Liver (tissue), 9 donors: ENCODE results near the gene TPGS1. TPM values are rescaled to one million over a fixed set of nuclear protein-coding genes. Genes with fewer than 3 reads are reported as not detected.

Experiments
- DNase-seq: peaks from one replicate; pipeline ENCODE4 v3.0.0-alpha.2; 2017; ENCODE audit warnings: low spot score
- H3K27ac ChIP-seq, 2 donors: one replicate each; pipeline ENCODE4 v1.7.0; 2013; ENCODE audit warnings: inconsistent platforms in 2 of 2, low read length in 2 of 2, control low read depth in 1 of 2, low read depth in 1 of 2, mild to moderate bottlenecking in 1 of 2
- H3K27me3 ChIP-seq, 4 donors: one replicate each; pipeline versions ENCODE4 v1.6.1 to v1.7.0; 2013; ENCODE audit warnings: low read length in 3 of 4, inconsistent platforms in 1 of 4, mild to moderate bottlenecking in 1 of 4, moderate library complexity in 1 of 4; ENCODE audit not compliant: control insufficient read depth in 4 of 4, insufficient read depth in 4 of 4
- H3K36me3 ChIP-seq, 4 donors: one replicate each; pipeline versions ENCODE4 v1.6.1 to v1.7.0; 2013; ENCODE audit warnings: low read length in 3 of 4, mild to moderate bottlenecking in 3 of 4, low read depth in 1 of 4, moderate library complexity in 1 of 4; ENCODE audit not compliant: control insufficient read depth in 4 of 4, insufficient read depth in 3 of 4
- H3K4me1 ChIP-seq, 4 donors: one replicate each; pipeline versions ENCODE4 v1.6.1 to v1.7.0; 2013; ENCODE audit warnings: low read length in 3 of 4, mild to moderate bottlenecking in 3 of 4, moderate library complexity in 1 of 4; ENCODE audit not compliant: control insufficient read depth in 4 of 4, insufficient read depth in 4 of 4
- H3K4me3 ChIP-seq, 3 donors: one replicate each; pipeline versions ENCODE4 v1.6.1 to v1.7.0; 2013; ENCODE audit warnings: low read length in 3 of 3, control low read depth in 1 of 3, low read depth in 1 of 3, mild to moderate bottlenecking in 1 of 3
- H3K9ac ChIP-seq, 2 donors: one replicate each; pipeline ENCODE4 v1.7.0; 2013; ENCODE audit warnings: low read length in 2 of 2, mild to moderate bottlenecking in 2 of 2, moderate library complexity in 2 of 2, control low read depth in 1 of 2, low read depth in 1 of 2
- H3K9me3 ChIP-seq, 4 donors: one replicate each; pipeline versions ENCODE4 v1.6.1 to v1.7.0; 2013; ENCODE audit warnings: low read length in 3 of 4; ENCODE audit not compliant: control insufficient read depth in 4 of 4
- ATF3 ChIP-seq: IDR thresholded peaks from 2 replicates; pipeline ENCODE4 v1.6.1; 2016; ENCODE audit warnings: antibody characterized with exemption
- CTCF ChIP-seq: fragments of 150-350 bp; IDR thresholded peaks from 2 replicates; pipeline ENCODE4 v1.5.1; 2017; ENCODE audit warnings: improper control_type of control experiment, low read depth, low read length; ENCODE audit not compliant: missing input control
- EGR1 ChIP-seq, 2 donors: IDR thresholded peaks; 2 replicates each; pipeline ENCODE4 v1.6.1; 2016 to 2018; ENCODE audit warnings: antibody characterized with exemption in 2 of 2, low read depth in 2 of 2
- FOXA1 ChIP-seq: IDR thresholded peaks from 2 replicates; pipeline ENCODE4 v1.6.1; 2016; ENCODE audit warnings: antibody characterized with exemption
- FOXA2 ChIP-seq: IDR thresholded peaks from 2 replicates; pipeline ENCODE4 v1.6.1; 2016; ENCODE audit warnings: antibody characterized with exemption
- GABPA ChIP-seq, 2 donors: IDR thresholded peaks in 1 of 2; conservative IDR thresholded peaks in 1 of 2; 2 replicates each; pipeline ENCODE4 v1.6.1; 2016; ENCODE audit warnings: antibody characterized with exemption in 2 of 2, mild to moderate bottlenecking in 1 of 2, moderate library complexity in 1 of 2
- HNF4A ChIP-seq, 2 donors: conservative IDR thresholded peaks; 2 replicates each; pipeline ENCODE4 v1.6.1; 2016; ENCODE audit warnings: antibody characterized with exemption in 2 of 2, mild to moderate bottlenecking in 2 of 2
- HNF4G ChIP-seq: IDR thresholded peaks from 2 replicates; pipeline ENCODE4 v1.6.1; 2016; ENCODE audit warnings: antibody characterized with exemption
- JUND ChIP-seq, 2 donors: IDR thresholded peaks; 2 replicates each; pipeline ENCODE4 v1.6.1; 2016; ENCODE audit warnings: antibody characterized with exemption in 2 of 2
- MAX ChIP-seq: IDR thresholded peaks from 2 replicates; pipeline ENCODE4 v1.6.1; 2016; ENCODE audit warnings: antibody characterized with exemption
- RAD21 ChIP-seq, 2 donors: IDR thresholded peaks; 2 replicates each; pipeline ENCODE4 v1.6.1; 2016; ENCODE audit warnings: antibody characterized with exemption in 2 of 2, mild to moderate bottlenecking in 2 of 2
- REST ChIP-seq: IDR thresholded peaks from 2 replicates; pipeline ENCODE4 v1.6.1; 2016; ENCODE audit warnings: antibody characterized with exemption, mild to moderate bottlenecking
- RXRA ChIP-seq, 2 donors: IDR thresholded peaks; 2 replicates each; pipeline ENCODE4 v1.6.1; 2017 to 2018; ENCODE audit warnings: antibody characterized with exemption in 2 of 2, mild to moderate bottlenecking in 1 of 2
- SP1 ChIP-seq: IDR thresholded peaks from 2 replicates; pipeline ENCODE4 v1.6.1; 2018; ENCODE audit warnings: antibody characterized with exemption, mild to moderate bottlenecking
- TAF1 ChIP-seq: conservative IDR thresholded peaks from 2 replicates; pipeline ENCODE4 v1.6.1; 2016; ENCODE audit warnings: antibody characterized with exemption, mild to moderate bottlenecking
- YY1 ChIP-seq: IDR thresholded peaks from 2 replicates; pipeline ENCODE4 v1.6.1; 2016; ENCODE audit warnings: antibody characterized with exemption, mild to moderate bottlenecking
- ZBTB33 ChIP-seq: IDR thresholded peaks from 2 replicates; pipeline ENCODE4 v1.6.1; 2016; ENCODE audit warnings: antibody characterized with exemption
- WGBS: extraction: QIAGEN DNeasy Blood & Tissue Kit; methylation state at CpG from one replicate; pipeline ENCODE4 v1.1.7; 2013; 5-methylcytosine and 5-hydroxymethylcytosine counted together
- polyA plus RNA-seq, 2 donors: library from polyadenylated mRNA; stranded (reverse) in 1 of 2; unstranded in 1 of 2; fragments of 200-250 nt in 1 of 2; fragments of >200 nt in 1 of 2; fragmentation: Nextera tagmentation in 1 of 2; extraction: Ambion mirVana in 1 of 2; gene quantifications; one replicate each; pipeline versions ENCODE4 v1.2.1 to v1.2.3, GENCODE V29; 2013 to 2015
- total RNA-seq, 2 donors: library from RNA; depleted of rRNA; stranded (reverse); fragments of >200 nt; gene quantifications; one replicate each; pipeline ENCODE4 v1.2.3, GENCODE V29; 2014
- donor health status: healthy.
- donor health status: healthy.
- donor health status: healthy.
- donor health status: healthy.
- donor health status: healthy.

The TPGS1 gene
- total and polyA plus RNA-seq, 4 donors, result 1.7 to 15.5 (median 14.7) TPM

GRCh38 chr19:524062-524674, 16.9 kb downstream of the TPGS1 start:
- Histone ChIP-seq H3K4me1 (no peaks in the 10 kb centered on the region), H3K27me3 (no peaks in the 10 kb centered on the region), H3K9me3 (no peaks in the 10 kb centered on the region), H3K36me3 (no peaks in the 10 kb centered on the region), H3K27ac (no peak overlapping the region), H3K4me3 (no peak overlapping the region), H3K9ac (no peak overlapping the region)
- WGBS, result 73% methylated on average over 29 of the region's 29 CpGs
- no peak for TF ChIP-seq RXRA (IDR thresholded peaks at IDR 0.05)
- TF ChIP-seq ATF3, result no peak
- no peak for TF ChIP-seq RAD21 (IDR thresholded peaks at IDR 0.05)
- TF ChIP-seq HNF4G, result no peak
- TF ChIP-seq HNF4A (conservative IDR thresholded peaks at IDR 0.05), result no peak
- no peak for TF ChIP-seq YY1
- no peak for TF ChIP-seq JUND (IDR thresholded peaks at IDR 0.05)
- TF ChIP-seq ZBTB33, result no peak
- no peak for TF ChIP-seq CTCF
- no peak for TF ChIP-seq TAF1
- no peak for TF ChIP-seq SP1
- TF ChIP-seq MAX, result no peak
- TF ChIP-seq EGR1 (IDR thresholded peaks at IDR 0.05; ENCODE audit: low read depth in 2 of 2), result no peak
- TF ChIP-seq FOXA2, result no peak
- no peak for TF ChIP-seq REST
- no peak for TF ChIP-seq GABPA (IDR thresholded peaks at IDR 0.05 in 1 of 2, conservative IDR thresholded peaks at IDR 0.05 in 1 of 2)
- TF ChIP-seq FOXA1, result no peak
- DNase-seq, result no peak
